HL-60 (cell line): ENCODE measurements around the gene ZMYND10.

Experiments
- DNase-seq, 2 experiments: peaks; one replicate each; pipeline ENCODE4 v3.0.0-alpha.2; 2010 to 2020; ENCODE audit warnings: low read depth in 1 of 2, low spot score in 1 of 2
- H3K27ac ChIP-seq: fragments of 250-450 bp; sonication (Bioruptor Pico); replicated peaks from 2 replicates; pipeline ENCODE4 v1.5.1; 2020; ENCODE audit warnings: mild to moderate bottlenecking, moderate library complexity
- H3K27me3 ChIP-seq: fragments of 250-450 bp; sonication (Bioruptor Pico); 2 replicates; pipeline ENCODE4 v1.5.1; 2021; ENCODE audit warnings: mild to moderate bottlenecking, moderate library complexity; ENCODE audit not compliant: insufficient read depth, poor library complexity, severe bottlenecking
- H3K4me3 ChIP-seq: replicated peaks from 2 replicates; pipeline ENCODE4 v1.5.1; 2011; ENCODE audit warnings: mild to moderate bottlenecking, control low read depth, low read length; ENCODE audit not compliant: insufficient read depth
- GABPA ChIP-seq: IDR thresholded peaks from 2 replicates; pipeline ENCODE4 v1.6.1; 2012; ENCODE audit warnings: low read depth
- POLR2AphosphoS5 ChIP-seq: IDR thresholded peaks from 2 replicates; pipeline ENCODE4 v1.6.1; 2012; ENCODE audit warnings: low read depth
- SPI1 ChIP-seq: IDR thresholded peaks from 2 replicates; pipeline ENCODE4 v1.6.1; 2012; ENCODE audit warnings: low read depth, mild to moderate bottlenecking, borderline replicate concordance
- TF ChIP-seq, protein P1 (sequence below): IDR thresholded peaks from 2 replicates; pipeline ENCODE4 v1.6.1; 2012; ENCODE audit warnings: low read depth; ENCODE audit not compliant: insufficient replicate concordance
- TF ChIP-seq, protein P2 (sequence below): IDR thresholded peaks from one replicate; pipeline ENCODE4 v1.5.1; 2011; ENCODE audit warnings: low read length, control low read depth, inconsistent platforms; ENCODE audit not compliant: insufficient read depth

ZMYND10 gene

DNA sequence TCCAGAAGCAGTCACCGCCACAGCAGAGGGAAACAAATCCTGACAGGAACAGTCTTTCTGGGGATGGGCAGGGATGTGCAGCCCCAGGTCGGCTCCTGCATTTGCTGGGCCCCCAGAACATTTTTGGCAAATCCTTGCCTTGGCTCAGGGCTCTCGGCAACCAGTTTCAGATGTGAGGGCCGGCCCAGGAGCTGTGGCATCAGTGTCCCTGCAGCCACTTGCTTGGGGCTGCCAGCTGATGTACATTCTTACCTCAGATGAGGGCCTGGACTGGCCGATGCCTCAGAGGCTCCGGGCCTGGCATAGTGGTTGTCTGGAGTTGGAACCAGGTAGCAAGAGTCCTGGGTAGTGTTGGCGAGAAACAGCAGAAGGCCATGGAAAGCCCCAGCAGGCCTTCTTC is 9.3 kb upstream of the ZMYND10 start:
- Histone ChIP-seq H3K27me3 (no peaks in the 10 kb centered on the region), H3K27ac (no peak overlapping the region), H3K4me3 (no peak overlapping the region)
- TF ChIP-seq, protein P1, sequence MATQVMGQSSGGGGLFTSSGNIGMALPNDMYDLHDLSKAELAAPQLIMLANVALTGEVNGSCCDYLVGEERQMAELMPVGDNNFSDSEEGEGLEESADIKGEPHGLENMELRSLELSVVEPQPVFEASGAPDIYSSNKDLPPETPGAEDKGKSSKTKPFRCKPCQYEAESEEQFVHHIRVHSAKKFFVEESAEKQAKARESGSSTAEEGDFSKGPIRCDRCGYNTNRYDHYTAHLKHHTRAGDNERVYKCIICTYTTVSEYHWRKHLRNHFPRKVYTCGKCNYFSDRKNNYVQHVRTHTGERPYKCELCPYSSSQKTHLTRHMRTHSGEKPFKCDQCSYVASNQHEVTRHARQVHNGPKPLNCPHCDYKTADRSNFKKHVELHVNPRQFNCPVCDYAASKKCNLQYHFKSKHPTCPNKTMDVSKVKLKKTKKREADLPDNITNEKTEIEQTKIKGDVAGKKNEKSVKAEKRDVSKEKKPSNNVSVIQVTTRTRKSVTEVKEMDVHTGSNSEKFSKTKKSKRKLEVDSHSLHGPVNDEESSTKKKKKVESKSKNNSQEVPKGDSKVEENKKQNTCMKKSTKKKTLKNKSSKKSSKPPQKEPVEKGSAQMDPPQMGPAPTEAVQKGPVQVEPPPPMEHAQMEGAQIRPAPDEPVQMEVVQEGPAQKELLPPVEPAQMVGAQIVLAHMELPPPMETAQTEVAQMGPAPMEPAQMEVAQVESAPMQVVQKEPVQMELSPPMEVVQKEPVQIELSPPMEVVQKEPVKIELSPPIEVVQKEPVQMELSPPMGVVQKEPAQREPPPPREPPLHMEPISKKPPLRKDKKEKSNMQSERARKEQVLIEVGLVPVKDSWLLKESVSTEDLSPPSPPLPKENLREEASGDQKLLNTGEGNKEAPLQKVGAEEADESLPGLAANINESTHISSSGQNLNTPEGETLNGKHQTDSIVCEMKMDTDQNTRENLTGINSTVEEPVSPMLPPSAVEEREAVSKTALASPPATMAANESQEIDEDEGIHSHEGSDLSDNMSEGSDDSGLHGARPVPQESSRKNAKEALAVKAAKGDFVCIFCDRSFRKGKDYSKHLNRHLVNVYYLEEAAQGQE = no peak
- TF ChIP-seq, protein P2, sequence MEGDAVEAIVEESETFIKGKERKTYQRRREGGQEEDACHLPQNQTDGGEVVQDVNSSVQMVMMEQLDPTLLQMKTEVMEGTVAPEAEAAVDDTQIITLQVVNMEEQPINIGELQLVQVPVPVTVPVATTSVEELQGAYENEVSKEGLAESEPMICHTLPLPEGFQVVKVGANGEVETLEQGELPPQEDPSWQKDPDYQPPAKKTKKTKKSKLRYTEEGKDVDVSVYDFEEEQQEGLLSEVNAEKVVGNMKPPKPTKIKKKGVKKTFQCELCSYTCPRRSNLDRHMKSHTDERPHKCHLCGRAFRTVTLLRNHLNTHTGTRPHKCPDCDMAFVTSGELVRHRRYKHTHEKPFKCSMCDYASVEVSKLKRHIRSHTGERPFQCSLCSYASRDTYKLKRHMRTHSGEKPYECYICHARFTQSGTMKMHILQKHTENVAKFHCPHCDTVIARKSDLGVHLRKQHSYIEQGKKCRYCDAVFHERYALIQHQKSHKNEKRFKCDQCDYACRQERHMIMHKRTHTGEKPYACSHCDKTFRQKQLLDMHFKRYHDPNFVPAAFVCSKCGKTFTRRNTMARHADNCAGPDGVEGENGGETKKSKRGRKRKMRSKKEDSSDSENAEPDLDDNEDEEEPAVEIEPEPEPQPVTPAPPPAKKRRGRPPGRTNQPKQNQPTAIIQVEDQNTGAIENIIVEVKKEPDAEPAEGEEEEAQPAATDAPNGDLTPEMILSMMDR = no peak
- TF ChIP-seq SPI1 (no peak), POLR2AphosphoS5 (no peak), GABPA (no peak)
- DNase-seq = no peak

DNA sequence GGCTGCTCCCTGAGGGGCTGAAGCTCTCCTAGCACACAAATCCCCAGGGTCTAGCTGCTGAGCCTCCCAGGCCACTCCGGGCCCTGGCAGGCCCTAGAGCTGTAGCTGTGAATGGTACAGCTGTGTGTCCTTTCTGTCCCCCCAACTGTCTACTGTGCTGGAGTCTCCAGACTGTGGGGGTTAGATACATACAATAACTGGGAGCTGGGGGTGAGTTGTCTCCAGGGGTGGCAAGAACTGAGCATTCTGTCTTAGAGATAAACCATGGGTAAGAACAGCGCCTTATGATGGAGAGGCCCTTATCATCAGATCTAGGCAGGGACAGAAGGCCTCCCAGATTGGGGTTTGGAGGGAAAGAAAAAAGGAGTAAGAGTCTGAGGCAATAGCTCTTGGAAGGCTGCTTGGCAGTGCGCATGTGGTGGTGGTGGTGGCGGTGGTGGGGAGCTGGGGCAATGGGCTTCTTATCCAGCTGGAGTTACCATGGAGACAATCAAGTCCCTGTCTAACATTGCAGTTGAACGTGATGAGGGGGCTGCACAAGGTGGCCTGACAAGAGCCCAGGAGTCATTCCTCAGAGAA is 8.7 kb upstream of the ZMYND10 start:
- no peak overlapping the region for H3K27ac ChIP-seq
- H3K27me3 ChIP-seq = no peaks in the 10 kb centered on the region
- H3K4me3 ChIP-seq = no peak overlapping the region
- DNase-seq = no peak
- TF ChIP-seq POLR2AphosphoS5 (no peak), GABPA (no peak), SPI1 (no peak)
- TF ChIP-seq, protein P2 = no peak
- TF ChIP-seq, protein P1 = no peak

DNA sequence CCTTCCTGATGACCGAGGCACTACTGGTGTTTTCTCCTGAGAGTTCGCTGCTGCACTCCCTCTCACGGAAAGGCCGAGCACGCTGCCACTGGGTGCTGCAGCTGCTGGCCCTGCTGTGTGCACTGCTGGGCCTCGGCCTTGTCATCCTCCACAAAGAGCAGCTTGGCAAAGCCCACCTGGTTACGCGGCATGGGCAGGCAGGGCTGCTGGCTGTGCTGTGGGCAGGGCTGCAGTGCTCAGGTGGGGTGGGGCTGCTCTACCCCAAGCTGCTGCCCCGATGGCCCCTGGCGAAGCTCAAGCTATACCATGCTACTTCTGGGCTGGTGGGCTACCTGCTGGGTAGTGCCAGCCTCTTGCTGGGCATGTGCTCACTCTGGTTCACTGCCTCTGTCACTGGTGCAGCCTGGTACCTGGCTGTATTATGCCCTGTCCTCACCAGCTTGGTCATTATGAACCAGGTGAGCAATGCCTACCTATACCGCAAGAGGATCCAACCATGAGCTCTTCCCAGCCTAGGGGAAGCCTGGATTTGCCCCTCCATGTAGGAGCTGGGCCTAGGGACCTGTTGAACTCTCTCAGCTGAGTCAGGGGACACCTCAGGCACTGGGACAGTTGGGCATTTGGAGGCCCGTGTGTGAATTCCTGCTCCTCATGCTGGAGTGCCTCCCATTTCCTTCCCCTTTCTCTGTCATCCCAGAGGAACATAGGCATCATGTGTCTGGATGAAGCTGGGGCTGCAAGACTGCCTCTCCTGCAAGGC is 7.9 kb upstream of the ZMYND10 start:
- TF ChIP-seq POLR2AphosphoS5 = 0 out of 2 replicates have a peak, but pooled peaks have one; percentile 40
- TF ChIP-seq, protein P1 = no peak
- no peak for DNase-seq

More for the DNA sequence above, 7.9 kb upstream of the ZMYND10 start:
- Histone ChIP-seq H3K4me3 (no peak overlapping the region), H3K27ac (no peak overlapping the region), H3K27me3 (no peaks in the 10 kb centered on the region)
